SK-N-MC (cell line): ENCODE data around the gene DDIT4.
"Not testable (repeated sequence)": the region's sequence is repeated elsewhere in the genome, so short reads cannot be mapped to it uniquely, and the experiment has no call there.

Source experiments
- EZH2 ChIP-seq: fragments of 200-600 bp; sonication (generic); IDR thresholded peaks from one replicate; pipeline ENCODE4 v1.6.1; 2017; ENCODE audit warnings: antibody characterized with exemption
- FOXP2 ChIP-seq: optimal IDR thresholded peaks from 2 replicates; pipeline ENCODE3; 2011; ENCODE audit warnings: mild to moderate bottlenecking, moderate library complexity; ENCODE audit not compliant: insufficient read depth; ENCODE audit errors: extremely low read length, control extremely low read depth
- POLR2AphosphoS5 ChIP-seq: IDR thresholded peaks from 2 replicates; pipeline ENCODE4 v1.6.1; 2012; ENCODE audit warnings: mild to moderate bottlenecking, low read depth, low read length, borderline replicate concordance

- TF ChIP-seq EZH2, POLR2AphosphoS5, FOXP2: not testable (repeated sequence)
Measured at GRCh38 chr10:72296829-72297280, 23.1 kb downstream of the DDIT4 start.
